SK-N-SH (cell line): ENCODE measurements around the gene PTPMT1. TPM values are rescaled to one million over a fixed set of nuclear protein-coding genes. Genes with fewer than 3 reads are reported as not detected.

Experiments used
- CTCF ChIA-PET: fragments of 300-600, 350-600 bp; formaldehyde crosslinking; extraction: SDS; loops from one replicate; lab custom pipeline; 2021; lab: Yijun Ruan, JAX
- POLR2A ChIA-PET: fragments of 350-600 bp; sonication (Branson Sonifier 250); formaldehyde crosslinking; extraction: SDS; loops from one replicate; lab custom pipeline; 2020; ENCODE audit warnings: antibody characterized with exemption, inconsistent platforms; lab: Yijun Ruan, JAX
- DNase-seq: peaks from one replicate; pipeline ENCODE4 v3.0.0; 2012
- H2AFZ ChIP-seq: fragments of 200-600 bp; sonication (generic); 2 replicates; pipeline ENCODE4 v1.8.1; 2016; ENCODE audit warnings: antibody characterized with exemption, mild to moderate bottlenecking, low read depth
- H3F3A ChIP-seq: fragments of 200-600 bp; sonication (generic); replicated peaks from 2 replicates; pipeline ENCODE3; 2016; ENCODE audit warnings: antibody characterized with exemption, mild to moderate bottlenecking; ENCODE audit not compliant: insufficient read depth
- H3K27ac ChIP-seq, 2 experiments: fragments of 200-500 bp in 1 of 2; fragments of 200-600 bp in 1 of 2; sonication (Bioruptor generic) in 1 of 2; sonication (generic), shearing (Covaris generic) in 1 of 2; 2 replicates each; pipeline versions ENCODE4 v1.5.1 to v1.6.1; 2014 to 2016; ENCODE audit warnings: low read depth in 2 of 2, inconsistent platforms in 1 of 2, low read length in 1 of 2, mild to moderate bottlenecking in 1 of 2, mixed read lengths in 1 of 2
- H3K27me3 ChIP-seq: fragments of 200-600 bp; sonication (generic), shearing (Covaris generic); 2 replicates; pipeline ENCODE4 v1.6.1; 2016; ENCODE audit warnings: mixed run types; ENCODE audit not compliant: insufficient read depth
- H3K36me3 ChIP-seq, 2 experiments: fragments of 200-500 bp in 1 of 2; fragments of 200-600 bp in 1 of 2; sonication (Bioruptor generic) in 1 of 2; sonication (generic) in 1 of 2; replicated peaks in 1 of 2; 2 replicates each; pipeline versions ENCODE3 to v1.5.1; 2014 to 2016; ENCODE audit warnings: low read length in 1 of 2, mild to moderate bottlenecking in 1 of 2; ENCODE audit not compliant: insufficient read depth in 2 of 2, control insufficient read depth in 1 of 2
- H3K4me1 ChIP-seq, 2 experiments: fragments of 200-500 bp in 1 of 2; fragments of 200-600 bp in 1 of 2; sonication (Bioruptor generic) in 1 of 2; sonication (generic), shearing (Covaris generic) in 1 of 2; 2 replicates each; pipeline versions ENCODE4 v1.5.1 to v1.6.1; 2014 to 2016; ENCODE audit warnings: low read depth in 1 of 2, low read length in 1 of 2, mixed run types in 1 of 2; ENCODE audit not compliant: insufficient read depth in 2 of 2, control insufficient read depth in 1 of 2
- H3K4me2 ChIP-seq: fragments of 200-600 bp; sonication (generic), shearing (Covaris generic); 2 replicates; pipeline ENCODE4 v1.6.1; 2017; ENCODE audit warnings: mixed run types
- H3K4me3 ChIP-seq, 2 experiments: fragments of 200-500 bp in 1 of 2; fragments of 200-600 bp in 1 of 2; sonication (Bioruptor generic) in 1 of 2; sonication (generic), shearing (Covaris generic) in 1 of 2; 2 replicates each; pipeline versions ENCODE4 v1.5.1 to v1.8.1; 2014 to 2016; ENCODE audit warnings: low read depth in 2 of 2, inconsistent platforms in 1 of 2, low read length in 1 of 2, mild to moderate bottlenecking in 1 of 2, mixed read lengths in 1 of 2, moderate library complexity in 1 of 2
- H3K79me2 ChIP-seq: fragments of 200-600 bp; sonication (generic); 2 replicates; pipeline ENCODE4 v1.8.1; 2017; ENCODE audit warnings: mild to moderate bottlenecking; ENCODE audit not compliant: insufficient read depth
- H3K9ac ChIP-seq: fragments of 200-600 bp; sonication (generic); 2 replicates; pipeline ENCODE4 v1.6.1; 2017; ENCODE audit warnings: mixed run types
- H3K9me2 ChIP-seq: fragments of 200-600 bp; sonication (generic); 2 replicates; pipeline ENCODE4 v1.6.1; 2017; ENCODE audit warnings: mixed run types
- H3K9me3 ChIP-seq: fragments of 200-600 bp; sonication (generic); 2 replicates; pipeline ENCODE4 v1.6.1; 2017; ENCODE audit warnings: mixed run types, mild to moderate bottlenecking, moderate library complexity
- H4K20me1 ChIP-seq: fragments of 200-600 bp; sonication (generic); 2 replicates; pipeline ENCODE4 v1.6.1; 2017; ENCODE audit warnings: mild to moderate bottlenecking, mixed run types; ENCODE audit not compliant: insufficient read depth
- CHD2 ChIP-seq: fragments of 150-350 bp; IDR thresholded peaks from 2 replicates; pipeline ENCODE4 v1.6.1; 2018; ENCODE audit warnings: low read length; ENCODE audit not compliant: partially characterized antibody
- FOSL2 ChIP-seq: IDR thresholded peaks from 2 replicates; pipeline ENCODE4 v1.4.0; 2012; ENCODE audit warnings: low read depth, mild to moderate bottlenecking, moderate library complexity, borderline replicate concordance
- IRF3 ChIP-seq: fragments of 150-350 bp; IDR thresholded peaks from 2 replicates; pipeline ENCODE4 v1.6.1; 2016; ENCODE audit warnings: mild to moderate bottlenecking, low read depth, low read length
- MXI1 ChIP-seq: IDR thresholded peaks from 2 replicates; pipeline ENCODE4 v1.6.1; 2012; ENCODE audit warnings: mild to moderate bottlenecking, low read depth, low read length, improper control_type of control experiment
- NFIC ChIP-seq: IDR thresholded peaks from 2 replicates; pipeline ENCODE4 v1.4.0; 2012; ENCODE audit warnings: borderline replicate concordance
- PBX3 ChIP-seq: IDR thresholded peaks from 2 replicates; pipeline ENCODE4; 2012
- POLR2AphosphoS5 ChIP-seq: IDR thresholded peaks from 2 replicates; pipeline ENCODE4 v1.6.1; 2012; ENCODE audit warnings: low read depth, low read length
- RAD21 ChIP-seq: IDR thresholded peaks from 2 replicates; pipeline ENCODE4 v1.6.1; 2012; ENCODE audit warnings: mild to moderate bottlenecking, low read length
- RCOR1 ChIP-seq: fragments of 150-350 bp; IDR thresholded peaks from 2 replicates; pipeline ENCODE4 v1.6.1; 2017; ENCODE audit warnings: antibody characterized with exemption, low read length
- RFX5 ChIP-seq: IDR thresholded peaks from 2 replicates; pipeline ENCODE4 v1.6.1; 2012; ENCODE audit warnings: mild to moderate bottlenecking, improper control_type of control experiment, low read length
- SIN3A ChIP-seq: IDR thresholded peaks from 2 replicates; pipeline ENCODE4 v1.6.1; 2012; ENCODE audit warnings: low read depth, mild to moderate bottlenecking, low read length, moderate library complexity, borderline replicate concordance
- TAF1 ChIP-seq: IDR thresholded peaks from 2 replicates; pipeline ENCODE4 v1.6.1; 2012; ENCODE audit warnings: low read depth, mild to moderate bottlenecking, low read length, moderate library complexity, borderline replicate concordance
- TEAD4 ChIP-seq: IDR thresholded peaks from 2 replicates; pipeline ENCODE4 v1.4.0; 2012; ENCODE audit warnings: mild to moderate bottlenecking, borderline replicate concordance; ENCODE audit not compliant: insufficient read depth
- USF1 ChIP-seq: IDR thresholded peaks from 2 replicates; pipeline ENCODE4 v1.4.0; 2012; ENCODE audit warnings: low read depth, borderline replicate concordance
- WGBS: methylation state at CpG from one replicate; pipeline ENCODE4 v1.1.6; 2017; ENCODE audit warnings: low lambda C conversion rate; 5-methylcytosine and 5-hydroxymethylcytosine counted together
- polyA plus RNA-seq, 3 experiments: library from polyadenylated mRNA; depleted of rRNA; stranded (reverse); fragments of >200 nt; gene quantifications; 2 replicates each; pipeline ENCODE4 v1.2.3, GENCODE V29; 2012
- TF ChIP-seq, protein P1 (sequence below): IDR thresholded peaks from 2 replicates; pipeline ENCODE4 v1.4.0; 2012; ENCODE audit warnings: low read depth, borderline replicate concordance
- TF ChIP-seq, protein P2 (sequence below): fragments of 200-600 bp; sonication (generic); IDR thresholded peaks from 2 replicates; pipeline ENCODE4 v1.6.1; 2017; ENCODE audit warnings: antibody characterized with exemption, mild to moderate bottlenecking, moderate library complexity
- TF ChIP-seq, protein P3 (sequence below): IDR thresholded peaks from 2 replicates; pipeline ENCODE4 v1.4.0; 2012; ENCODE audit warnings: low read depth
- TF ChIP-seq, protein P4 (sequence below): fragments of 150-350 bp; IDR thresholded peaks from 2 replicates; pipeline ENCODE4 v1.6.1; 2017; ENCODE audit warnings: antibody characterized with exemption, low read length, low read depth, borderline replicate concordance

PTPMT1 gene
- polyA plus RNA-seq, 1 of the 3 experiments (the other 2 are of a cell fraction): 64.4 TPM

DNA sequence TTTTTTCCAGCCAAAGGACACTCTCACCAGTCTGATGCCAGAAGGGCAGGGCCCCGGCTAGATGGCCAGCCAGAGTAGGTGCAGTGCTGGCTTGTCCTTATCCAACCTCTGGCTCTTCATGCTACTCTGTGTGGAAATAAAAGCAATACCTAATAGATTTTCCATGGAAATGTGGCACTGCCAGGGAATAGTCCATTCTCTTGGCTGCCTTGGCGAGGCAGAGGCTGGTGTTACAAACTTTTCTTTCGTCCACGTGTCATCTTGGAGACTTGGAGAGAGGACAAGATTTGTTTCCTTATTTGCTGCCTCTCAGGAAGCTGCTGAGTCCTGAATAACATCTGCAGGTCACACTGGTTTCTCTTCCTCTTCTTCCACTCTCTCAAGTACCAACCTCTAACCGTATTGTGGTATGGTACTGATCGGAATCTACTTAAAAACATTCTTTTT is 46.0 kb downstream of the PTPMT1 start:
- TF ChIP-seq RFX5: no peak
- TF ChIP-seq, protein P1, sequence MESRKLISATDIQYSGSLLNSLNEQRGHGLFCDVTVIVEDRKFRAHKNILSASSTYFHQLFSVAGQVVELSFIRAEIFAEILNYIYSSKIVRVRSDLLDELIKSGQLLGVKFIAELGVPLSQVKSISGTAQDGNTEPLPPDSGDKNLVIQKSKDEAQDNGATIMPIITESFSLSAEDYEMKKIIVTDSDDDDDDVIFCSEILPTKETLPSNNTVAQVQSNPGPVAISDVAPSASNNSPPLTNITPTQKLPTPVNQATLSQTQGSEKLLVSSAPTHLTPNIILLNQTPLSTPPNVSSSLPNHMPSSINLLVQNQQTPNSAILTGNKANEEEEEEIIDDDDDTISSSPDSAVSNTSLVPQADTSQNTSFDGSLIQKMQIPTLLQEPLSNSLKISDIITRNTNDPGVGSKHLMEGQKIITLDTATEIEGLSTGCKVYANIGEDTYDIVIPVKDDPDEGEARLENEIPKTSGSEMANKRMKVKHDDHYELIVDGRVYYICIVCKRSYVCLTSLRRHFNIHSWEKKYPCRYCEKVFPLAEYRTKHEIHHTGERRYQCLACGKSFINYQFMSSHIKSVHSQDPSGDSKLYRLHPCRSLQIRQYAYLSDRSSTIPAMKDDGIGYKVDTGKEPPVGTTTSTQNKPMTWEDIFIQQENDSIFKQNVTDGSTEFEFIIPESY: no peak
- TF ChIP-seq SIN3A: no peak
- TF ChIP-seq TEAD4: no peak
- TF ChIP-seq, protein P2, sequence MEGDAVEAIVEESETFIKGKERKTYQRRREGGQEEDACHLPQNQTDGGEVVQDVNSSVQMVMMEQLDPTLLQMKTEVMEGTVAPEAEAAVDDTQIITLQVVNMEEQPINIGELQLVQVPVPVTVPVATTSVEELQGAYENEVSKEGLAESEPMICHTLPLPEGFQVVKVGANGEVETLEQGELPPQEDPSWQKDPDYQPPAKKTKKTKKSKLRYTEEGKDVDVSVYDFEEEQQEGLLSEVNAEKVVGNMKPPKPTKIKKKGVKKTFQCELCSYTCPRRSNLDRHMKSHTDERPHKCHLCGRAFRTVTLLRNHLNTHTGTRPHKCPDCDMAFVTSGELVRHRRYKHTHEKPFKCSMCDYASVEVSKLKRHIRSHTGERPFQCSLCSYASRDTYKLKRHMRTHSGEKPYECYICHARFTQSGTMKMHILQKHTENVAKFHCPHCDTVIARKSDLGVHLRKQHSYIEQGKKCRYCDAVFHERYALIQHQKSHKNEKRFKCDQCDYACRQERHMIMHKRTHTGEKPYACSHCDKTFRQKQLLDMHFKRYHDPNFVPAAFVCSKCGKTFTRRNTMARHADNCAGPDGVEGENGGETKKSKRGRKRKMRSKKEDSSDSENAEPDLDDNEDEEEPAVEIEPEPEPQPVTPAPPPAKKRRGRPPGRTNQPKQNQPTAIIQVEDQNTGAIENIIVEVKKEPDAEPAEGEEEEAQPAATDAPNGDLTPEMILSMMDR: no peak
- TF ChIP-seq RAD21: no peak
- no peak for TF ChIP-seq CHD2
- TF ChIP-seq PBX3: no peak
- TF ChIP-seq, protein P3, sequence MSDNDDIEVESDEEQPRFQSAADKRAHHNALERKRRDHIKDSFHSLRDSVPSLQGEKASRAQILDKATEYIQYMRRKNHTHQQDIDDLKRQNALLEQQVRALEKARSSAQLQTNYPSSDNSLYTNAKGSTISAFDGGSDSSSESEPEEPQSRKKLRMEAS: no peak
- TF ChIP-seq RCOR1: no peak
- no peak for TF ChIP-seq MXI1
- no peak for TF ChIP-seq TAF1
- no peak for TF ChIP-seq IRF3
- TF ChIP-seq POLR2AphosphoS5: no peak
- no peak for TF ChIP-seq NFIC
- TF ChIP-seq, protein P4, sequence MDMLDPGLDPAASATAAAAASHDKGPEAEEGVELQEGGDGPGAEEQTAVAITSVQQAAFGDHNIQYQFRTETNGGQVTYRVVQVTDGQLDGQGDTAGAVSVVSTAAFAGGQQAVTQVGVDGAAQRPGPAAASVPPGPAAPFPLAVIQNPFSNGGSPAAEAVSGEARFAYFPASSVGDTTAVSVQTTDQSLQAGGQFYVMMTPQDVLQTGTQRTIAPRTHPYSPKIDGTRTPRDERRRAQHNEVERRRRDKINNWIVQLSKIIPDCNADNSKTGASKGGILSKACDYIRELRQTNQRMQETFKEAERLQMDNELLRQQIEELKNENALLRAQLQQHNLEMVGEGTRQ: no peak
- no peak for TF ChIP-seq USF1
- no peak for TF ChIP-seq FOSL2
- Histone ChIP-seq H3K4me2 (no peak overlapping the region), H2AFZ (no peak overlapping the region), H3K79me2 (no peaks in the 10 kb centered on the region), H3F3A (peaks cover 5% of the 10 kb centered on the region), H3K9ac (no peak overlapping the region), H4K20me1 (no peaks in the 10 kb centered on the region), H3K4me3 (no peak overlapping the region), H3K27ac (no peak overlapping the region), H3K9me3 (no peaks in the 10 kb centered on the region), H3K4me1 (peaks cover 10 to 18% of the 10 kb centered on the region in 2 experiments; a peak in 1 of 4 replicates), H3K27me3 (no peaks in the 10 kb centered on the region), H3K36me3 (peaks cover 0 to under 1% of the 10 kb centered on the region in 2 experiments), H3K9me2 (no peaks in the 10 kb centered on the region)
- POLR2A ChIA-PET: no interaction called here
- WGBS: 98% methylated on average over 6 of the region's 6 CpGs
- DNase-seq: no peak
- CTCF ChIA-PET: no interaction called here
